Rectal smooth muscle tissue (tissue), 1 donor: Measurements from ENCODE around the gene TANGO2.

Experiments used
- H3K27ac ChIP-seq: one replicate; pipeline ENCODE4 v1.7.0; 2013; ENCODE audit warnings: low read depth, low read length, inconsistent platforms
- H3K27me3 ChIP-seq: one replicate; pipeline ENCODE4 v1.7.0; 2013; ENCODE audit warnings: low read length; ENCODE audit not compliant: control insufficient read depth, insufficient read depth
- H3K36me3 ChIP-seq: one replicate; pipeline ENCODE4 v1.7.0; 2013; ENCODE audit warnings: low read length; ENCODE audit not compliant: control insufficient read depth, insufficient read depth
- H3K4me1 ChIP-seq: one replicate; pipeline ENCODE4 v1.7.0; 2013; ENCODE audit warnings: low read length; ENCODE audit not compliant: control insufficient read depth, insufficient read depth
- H3K4me3 ChIP-seq: one replicate; pipeline ENCODE4 v1.7.0; 2013; ENCODE audit warnings: low read length
- H3K9ac ChIP-seq: one replicate; pipeline ENCODE4 v1.7.0; 2013; ENCODE audit warnings: low read length

The TANGO2 gene

GRCh38 chr22:20084547-20085413, 63.9 kb downstream of the TANGO2 start:
- Histone ChIP-seq H3K9ac (no peak overlapping the region), H3K27ac (no peak overlapping the region), H3K4me1 (peaks cover 10% of the 10 kb centered on the region), H3K27me3 (no peaks in the 10 kb centered on the region), H3K36me3 (peaks cover 32% of the 10 kb centered on the region), H3K4me3 (no peak overlapping the region)

GRCh38 chr22:20085651-20086050, 64.7 kb downstream of the TANGO2 start:
- H3K27ac ChIP-seq, result no peak overlapping the region
- H3K4me1 ChIP-seq, result peaks cover 10% of the 10 kb centered on the region
- no peak overlapping the region for H3K4me3 ChIP-seq
- no peak overlapping the region for H3K9ac ChIP-seq
- no peaks in the 10 kb centered on the region for H3K27me3 ChIP-seq
- H3K36me3 ChIP-seq, result peaks cover 40% of the 10 kb centered on the region

GRCh38 chr22:20086101-20086599, 65.2 kb downstream of the TANGO2 start:
- no peak overlapping the region for H3K9ac ChIP-seq
- no peak overlapping the region for H3K4me3 ChIP-seq
- H3K4me1 ChIP-seq, result peaks cover 7% of the 10 kb centered on the region
- no peaks in the 10 kb centered on the region for H3K27me3 ChIP-seq
- peaks cover 45% of the 10 kb centered on the region for H3K36me3 ChIP-seq
- H3K27ac ChIP-seq, result no peak overlapping the region

GRCh38 chr22:20086763-20087162, 65.9 kb downstream of the TANGO2 start:
- H3K4me3 ChIP-seq, result no peak overlapping the region
- no peaks in the 10 kb centered on the region for H3K27me3 ChIP-seq
- H3K9ac ChIP-seq, result no peak overlapping the region
- H3K27ac ChIP-seq, result no peak overlapping the region
- peaks cover 51% of the 10 kb centered on the region for H3K36me3 ChIP-seq
- H3K4me1 ChIP-seq, result peaks cover under 1% of the 10 kb centered on the region

- Histone ChIP-seq H3K4me1 (no peaks in the 10 kb centered on the region), H3K27me3 (no peaks in the 10 kb centered on the region), H3K27ac (no peak overlapping the region), H3K9ac (no peak overlapping the region), H3K36me3 (peaks cover 59% of the 10 kb centered on the region), H3K4me3 (no peak overlapping the region)
These were observed 66.7 kb downstream of the TANGO2 start for GRCh38 chr22:20087319-20088262.

- no peaks in the 10 kb centered on the region for H3K27me3 ChIP-seq
- peaks cover 60% of the 10 kb centered on the region for H3K36me3 ChIP-seq
- H3K9ac ChIP-seq, result no peak overlapping the region
- H3K4me3 ChIP-seq, result no peak overlapping the region
- no peak overlapping the region for H3K27ac ChIP-seq
- no peaks in the 10 kb centered on the region for H3K4me1 ChIP-seq
These were observed 67.3 kb downstream of the TANGO2 start for GRCh38 chr22:20088263-20088648.

- Histone ChIP-seq H3K27ac (no peak overlapping the region), H3K27me3 (no peaks in the 10 kb centered on the region), H3K4me3 (no peak overlapping the region), H3K36me3 (peaks cover 67% of the 10 kb centered on the region), H3K9ac (no peak overlapping the region), H3K4me1 (no peaks in the 10 kb centered on the region)
These were observed 68.5 kb downstream of the TANGO2 start for GRCh38 chr22:20089226-20089976.

GRCh38 chr22:20089977-20090729, 69.2 kb downstream of the TANGO2 start:
- Histone ChIP-seq H3K4me3 (no peak overlapping the region), H3K36me3 (peaks cover 74% of the 10 kb centered on the region), H3K27ac (no peak overlapping the region), H3K9ac (no peak overlapping the region), H3K4me1 (no peaks in the 10 kb centered on the region), H3K27me3 (no peaks in the 10 kb centered on the region)

GRCh38 chr22:20090730-20091240, 69.9 kb downstream of the TANGO2 start:
- no peaks in the 10 kb centered on the region for H3K4me1 ChIP-seq
- H3K27ac ChIP-seq, result no peak overlapping the region
- no peak overlapping the region for H3K9ac ChIP-seq
- peaks cover 80% of the 10 kb centered on the region for H3K36me3 ChIP-seq
- no peaks in the 10 kb centered on the region for H3K27me3 ChIP-seq
- no peak overlapping the region for H3K4me3 ChIP-seq

- Histone ChIP-seq H3K36me3 (peaks cover 73% of the 10 kb centered on the region), H3K4me3 (no peak overlapping the region), H3K9ac (no peak overlapping the region), H3K27me3 (no peaks in the 10 kb centered on the region), H3K4me1 (no peaks in the 10 kb centered on the region), H3K27ac (no peak overlapping the region)
These were observed 71.0 kb downstream of the TANGO2 start for GRCh38 chr22:20091690-20092476.

GRCh38 chr22:20092477-20092854, 71.6 kb downstream of the TANGO2 start:
- Histone ChIP-seq H3K27ac (no peak overlapping the region), H3K36me3 (peaks cover 67% of the 10 kb centered on the region), H3K4me3 (no peak overlapping the region), H3K9ac (no peak overlapping the region), H3K27me3 (no peaks in the 10 kb centered on the region), H3K4me1 (no peaks in the 10 kb centered on the region)
